Right atrium auricular region (tissue), 2 donors: ENCODE results near the gene INPP5B. TPM values are rescaled to one million over a fixed set of nuclear protein-coding genes. Genes with fewer than 3 reads are reported as not detected.

ENCODE experiments used
- DNase-seq: peaks from one replicate; pipeline ENCODE4 v3.0.0-alpha.2; 2019; ENCODE audit warnings: low spot score
- H3K27ac ChIP-seq, 2 donors: fragments of 200-600 bp; sonication (generic); 1 replicate in 1 of 2; 2 replicates in 1 of 2; pipeline ENCODE4 v1.5.1; 2016 to 2019
- H3K27me3 ChIP-seq, 2 donors: fragments of 200-600 bp; sonication (generic); one replicate each; pipeline versions ENCODE4 v1.5.1 to v1.6.0; 2017 to 2019
- H3K36me3 ChIP-seq: fragments of 200-600 bp; sonication (generic); one replicate; pipeline ENCODE4 v1.5.1; 2016
- H3K4me1 ChIP-seq, 2 donors: fragments of 200-600 bp; sonication (generic); one replicate each; pipeline versions ENCODE4 v1.5.1 to v1.6.0; 2017 to 2019
- H3K4me3 ChIP-seq, 2 donors: fragments of 200-600 bp; sonication (generic); 1 replicate in 1 of 2; 2 replicates in 1 of 2; pipeline ENCODE4 v1.5.1; 2017 to 2019; ENCODE audit warnings: mild to moderate bottlenecking in 1 of 2, moderate library complexity in 1 of 2
- H3K9me3 ChIP-seq, 2 donors: fragments of 200-600 bp; sonication (generic); one replicate each; pipeline ENCODE4 v1.5.1; 2019
- CTCF ChIP-seq, 2 donors: fragments of 200-600 bp; sonication (generic); IDR thresholded peaks; one replicate each; pipeline ENCODE4 v1.5.1; 2019; ENCODE audit warnings: antibody characterized with exemption in 2 of 2
- total RNA-seq, 2 donors: library from RNA; depleted of rRNA; stranded (reverse); fragments of >200 nt; gene quantifications; one replicate each; pipeline ENCODE4 v1.1.0, GENCODE V29; 2016

INPP5B gene
- total RNA-seq, 2 donors from 2014 or later = 13.2 to 16.7 TPM

DNA sequence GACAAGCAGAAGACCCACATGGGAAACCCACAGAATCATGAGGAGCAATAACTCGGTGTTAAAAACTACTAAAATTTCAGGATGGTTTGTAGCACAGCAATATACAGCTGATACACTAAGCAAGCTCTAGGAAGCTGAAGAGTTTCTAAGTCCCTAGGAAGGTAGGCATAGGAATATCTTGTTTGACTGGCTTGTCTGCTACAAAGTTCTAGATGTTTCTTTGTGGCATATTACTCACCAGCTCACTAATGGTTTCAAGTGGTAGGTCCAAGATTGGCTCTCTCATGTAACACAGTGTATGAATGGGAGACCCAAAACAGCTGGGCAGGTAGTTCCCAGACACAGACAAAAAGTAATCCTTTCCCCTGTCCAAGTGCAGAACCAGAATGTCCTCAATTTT lies 74.2 kb downstream of the INPP5B start:
- Histone ChIP-seq H3K27me3 (no peaks in the 10 kb centered on the region), H3K36me3 (peaks cover 83% of the 10 kb centered on the region), H3K9me3 (no peaks in the 10 kb centered on the region), H3K27ac (no peak overlapping the region), H3K4me1 (no peaks in the 10 kb centered on the region), H3K4me3 (no peak overlapping the region)
- DNase-seq = no peak
- TF ChIP-seq CTCF (IDR thresholded peaks at IDR 0.05) = no peak

GRCh38 chr1:37868466-37868865 lies 78.4 kb downstream of the INPP5B start:
- no peak overlapping the region for H3K4me3 ChIP-seq
- no peak for TF ChIP-seq CTCF (IDR thresholded peaks at IDR 0.05)
- H3K4me1 ChIP-seq = no peaks in the 10 kb centered on the region
- no peaks in the 10 kb centered on the region for H3K9me3 ChIP-seq
- H3K27ac ChIP-seq = no peak overlapping the region
- peaks cover 87% of the 10 kb centered on the region for H3K36me3 ChIP-seq
- no peaks in the 10 kb centered on the region for H3K27me3 ChIP-seq
- DNase-seq = no peak

GRCh38 chr1:37867784-37868183 lies 79.1 kb downstream of the INPP5B start:
- H3K27ac ChIP-seq = no peak overlapping the region
- H3K36me3 ChIP-seq = peaks cover 86% of the 10 kb centered on the region
- H3K4me1 ChIP-seq = no peaks in the 10 kb centered on the region
- no peaks in the 10 kb centered on the region for H3K27me3 ChIP-seq
- no peak for DNase-seq
- no peaks in the 10 kb centered on the region for H3K9me3 ChIP-seq
- no peak for TF ChIP-seq CTCF (IDR thresholded peaks at IDR 0.05)
- no peak overlapping the region for H3K4me3 ChIP-seq

DNA sequence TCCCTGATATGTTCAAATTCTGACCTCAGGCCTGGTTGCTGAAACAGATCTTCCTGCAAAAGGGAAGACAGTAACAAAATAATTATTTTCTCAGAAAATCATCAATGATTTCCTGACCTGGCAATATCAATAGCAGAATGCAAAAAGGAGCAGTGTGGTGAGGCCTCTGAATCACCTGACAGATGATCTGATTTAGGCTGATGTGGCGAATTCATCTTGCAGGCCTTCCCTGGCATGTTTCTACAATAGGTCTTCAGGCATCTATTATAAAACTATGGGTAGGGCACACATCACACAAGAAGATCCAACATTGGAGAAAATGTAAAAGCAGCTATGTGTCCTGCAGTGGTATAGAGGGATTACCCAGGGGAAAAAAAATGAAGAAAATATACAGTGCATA lies 80.4 kb downstream of the INPP5B start:
- no peaks in the 10 kb centered on the region for H3K9me3 ChIP-seq
- DNase-seq = no peak
- H3K4me1 ChIP-seq = no peaks in the 10 kb centered on the region
- no peaks in the 10 kb centered on the region for H3K27me3 ChIP-seq
- no peak overlapping the region for H3K27ac ChIP-seq
- TF ChIP-seq CTCF (IDR thresholded peaks at IDR 0.05) = no peak
- peaks cover 91% of the 10 kb centered on the region for H3K36me3 ChIP-seq
- no peak overlapping the region for H3K4me3 ChIP-seq

DNA sequence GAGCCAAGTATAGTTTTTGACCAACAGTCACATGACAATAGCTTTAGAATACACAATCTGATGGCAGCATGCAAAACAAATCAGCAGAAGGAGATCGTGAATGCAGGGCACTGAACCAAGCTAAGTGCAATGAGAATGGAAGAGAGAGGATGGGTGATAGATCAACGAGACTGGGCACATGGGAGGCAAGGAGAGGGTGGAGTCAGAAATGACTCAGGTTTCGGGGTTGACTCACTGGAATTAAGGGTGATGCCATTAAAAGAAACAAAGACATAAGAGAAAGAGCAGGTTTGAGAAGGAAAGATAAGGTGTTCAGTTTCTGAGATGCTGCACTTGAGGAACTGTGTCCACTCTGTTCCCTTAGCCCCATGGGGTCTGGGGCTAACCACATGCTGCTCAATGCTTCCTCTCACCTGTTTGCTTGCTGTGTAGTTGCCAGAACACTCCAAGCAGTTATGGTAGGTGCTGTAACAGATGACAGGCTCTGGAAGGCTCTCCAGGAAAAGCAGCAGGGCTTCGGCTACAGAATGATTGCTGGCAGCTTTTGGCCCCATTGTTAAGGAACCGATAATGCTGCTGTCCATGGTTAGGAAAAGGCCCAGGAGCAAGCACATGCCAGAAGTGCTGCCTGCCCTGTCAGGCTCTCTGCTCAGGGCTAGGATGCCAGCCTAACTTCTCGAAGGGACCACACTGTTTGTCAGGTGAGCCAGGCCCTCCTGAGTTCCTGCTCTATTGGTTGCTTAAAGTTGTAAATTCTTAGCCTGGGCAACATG lies 81.3 kb downstream of the INPP5B start:
- H3K4me3 ChIP-seq = no peak overlapping the region
- DNase-seq = no peak
- no peak for TF ChIP-seq CTCF (IDR thresholded peaks at IDR 0.05)

GRCh38 chr1:37862330-37862729 lies 84.5 kb downstream of the INPP5B start:
- DNase-seq = no peak
- Histone ChIP-seq H3K4me1 (peaks cover 3 to 18% of the 10 kb centered on the region in 2 donors), H3K27me3 (no peaks in the 10 kb centered on the region), H3K27ac (no peak overlapping the region), H3K9me3 (no peaks in the 10 kb centered on the region), H3K36me3 (peaks cover 58% of the 10 kb centered on the region), H3K4me3 (no peak overlapping the region)
- no peak for TF ChIP-seq CTCF (IDR thresholded peaks at IDR 0.05)

More for the DNA sequence above, 81.3 kb downstream of the INPP5B start:
- Histone ChIP-seq H3K9me3 (no peaks in the 10 kb centered on the region), H3K36me3 (peaks cover 90% of the 10 kb centered on the region), H3K27me3 (no peaks in the 10 kb centered on the region), H3K27ac (no peak overlapping the region), H3K4me1 (peaks cover under 1 to 1% of the 10 kb centered on the region in 2 donors)
